ENCODE data around the gene EIF3A.
"Not testable (repeated sequence)": the region's sequence is repeated elsewhere in the genome, so short reads cannot be mapped to it uniquely, and the experiment has no call there.

EIF3A gene

GRCh38 chr10:119049777-119050176, 30.8 kb downstream of the EIF3A start:
- no peak for DNase-seq

- no peak for DNase-seq
Measured at GRCh38 chr10:119049361-119049760, 31.3 kb downstream of the EIF3A start.

- DNase-seq: no peak
Measured at GRCh38 chr10:119045561-119045960, 35.1 kb downstream of the EIF3A start.

GRCh38 chr10:119042169-119042568, 38.4 kb downstream of the EIF3A start:
- no peak for DNase-seq

- no peak for DNase-seq
Measured at GRCh38 chr10:119041326-119041725, 39.3 kb downstream of the EIF3A start.

GRCh38 chr10:119039161-119039560, 41.5 kb downstream of the EIF3A start:
- DNase-seq: no peak

GRCh38 chr10:119031496-119032059, 49.0 kb downstream of the EIF3A start:
- no peak for DNase-seq

- peak; percentile 22 for DNase-seq
Measured at GRCh38 chr10:119030421-119031250, 50.0 kb downstream of the EIF3A start.

GRCh38 chr10:119029613-119030420, 50.8 kb downstream of the EIF3A start, which contains the start of gene NANOS1:
Gene NANOS1, plus strand, starts transcription at chr10:119029714. Its CDS starts 88 bp downstream, at chr10:119029802.
- no peak for DNase-seq

GRCh38 chr10:119028900-119029612, 51.6 kb downstream of the EIF3A start:
- peak; percentile 82 for DNase-seq

GRCh38 chr10:119028445-119028899, 52.1 kb downstream of the EIF3A start:
- DNase-seq: not testable (repeated sequence)

GRCh38 chr10:119026301-119027110, 54.1 kb downstream of the EIF3A start:
- no peak for DNase-seq

GRCh38 chr10:119025776-119026175, 54.8 kb downstream of the EIF3A start:
- DNase-seq: no peak

- DNase-seq: peak; percentile 79
Measured at GRCh38 chr10:119025336-119025735, 55.3 kb downstream of the EIF3A start.

GRCh38 chr10:119024882-119025281, 55.7 kb downstream of the EIF3A start:
- DNase-seq: no peak

- DNase-seq: no peak
Measured at GRCh38 chr10:119023553-119023868, 57.1 kb downstream of the EIF3A start.

GRCh38 chr10:119022846-119023552, 57.6 kb downstream of the EIF3A start:
- peak; percentile 71 for DNase-seq

- DNase-seq: no peak
Measured at GRCh38 chr10:119020627-119020946, 60.0 kb downstream of the EIF3A start.

GRCh38 chr10:119007211-119007574, 73.4 kb downstream of the EIF3A start:
- DNase-seq: no peak

GRCh38 chr10:119006451-119007210, 74.0 kb downstream of the EIF3A start:
- DNase-seq: peak; percentile 98

Measured in fibroblast of upper back skin (primary cell).